WERI-Rb-1 (cell line): ENCODE data around the gene ATOH7.

Source experiments
- DNase-seq: peaks from one replicate; pipeline ENCODE4 v3.0.0-alpha.2; 2020
- H3K27ac ChIP-seq: fragments of 250-450 bp; sonication (Bioruptor Pico); 2 replicates; pipeline ENCODE4 v1.5.1; 2020; ENCODE audit warnings: mild to moderate bottlenecking, moderate library complexity
- H3K27me3 ChIP-seq: fragments of 250-450 bp; sonication (Bioruptor Pico); 2 replicates; pipeline ENCODE4 v1.5.1; 2021; ENCODE audit warnings: mild to moderate bottlenecking, low read depth, moderate library complexity; ENCODE audit not compliant: insufficient read depth, severe bottlenecking
- H3K36me3 ChIP-seq: fragments of 250-450 bp; sonication (Bioruptor Pico); 2 replicates; pipeline ENCODE4 v1.5.1; 2020; ENCODE audit warnings: mild to moderate bottlenecking, moderate library complexity
- H3K4me3 ChIP-seq: 2 replicates; pipeline ENCODE4 v1.5.1; 2011; ENCODE audit warnings: low read depth, mild to moderate bottlenecking, control low read depth, low read length
- H3K9me3 ChIP-seq: fragments of 250-450 bp; sonication (Bioruptor Pico); 2 replicates; pipeline ENCODE4 v1.5.1; 2021; ENCODE audit warnings: mild to moderate bottlenecking, moderate library complexity; ENCODE audit not compliant: severe bottlenecking
- CTCF ChIP-seq: IDR thresholded peaks from 2 replicates; pipeline ENCODE4 v1.5.1; 2011; ENCODE audit warnings: low read depth, mild to moderate bottlenecking, control low read depth, inconsistent platforms, low read length

Gene ATOH7

GRCh38 chr10:68185085-68185484 lies 46.8 kb downstream of the ATOH7 start:
- no peak for TF ChIP-seq CTCF

GRCh38 chr10:68184546-68184945 lies 47.4 kb downstream of the ATOH7 start:
- Histone ChIP-seq H3K4me3 (no peak overlapping the region), H3K9me3 (no peaks in the 10 kb centered on the region), H3K27me3 (no peaks in the 10 kb centered on the region), H3K27ac (no peak overlapping the region), H3K36me3 (no peaks in the 10 kb centered on the region)
- no peak for DNase-seq
- no peak for TF ChIP-seq CTCF

More at GRCh38 chr10:68185085-68185484, 46.8 kb downstream of the ATOH7 start:
- Histone ChIP-seq H3K27me3 (no peaks in the 10 kb centered on the region), H3K27ac (no peak overlapping the region), H3K9me3 (no peaks in the 10 kb centered on the region), H3K4me3 (no peak overlapping the region), H3K36me3 (no peaks in the 10 kb centered on the region)
- DNase-seq = no peak
